Heart left ventricle (tissue), 13 donors: ENCODE results near the gene HIC2.
"Not testable (repeated sequence)": the region's sequence is repeated elsewhere in the genome, so short reads cannot be mapped to it uniquely, and the experiment has no call there.

ENCODE experiments used
- CTCF ChIP-seq, 12 donors: fragments of 200-600 bp; sonication (generic) in 4 of 12; IDR thresholded peaks; one replicate each; pipeline versions ENCODE4 v1.5.0 to v1.8.0; 2018 to 2022; ENCODE audit warnings: antibody characterized with exemption in 12 of 12, mild to moderate bottlenecking in 5 of 12
- POLR2A ChIP-seq, 2 donors: fragments of 450-650 bp; IDR thresholded peaks; one replicate each; pipeline ENCODE4 v1.6.1; 2017; ENCODE audit warnings: antibody characterized with exemption in 2 of 2, mild to moderate bottlenecking in 2 of 2, moderate library complexity in 2 of 2
- donor health status: ischemic (EF 13 %, LVEDD 7.1; RV severe dilation, severe dysfunction).
- donor health status: DM: no; HTN: yes; CAD: no.
- donor health status: DM: no; HTN: no; CAD: no.
- donor health status: ischemic (EF 25% LVEDD 6.9; RV normal size, moderate dysfunction).
- donor health status: ischemic (EF 25% LVEDD 5.7; RV mildly dilated, moderate dysfunction).
- donor health status: ischemic (EF 35%, LVEDD 5.7; RV mildly dilated, moderate dysfunction).
- donor health status: nonischemic (EF 11% LVEDD 7.7; RV severe dilation, severe dysfunction).
- donor health status: DM: yes; HTN: yes; CAD: no.
- donor health status: PGD.
- donor health status: ischemic (EF 29% LVEDD 5.4; RV normal size, mild dysfunction).
- donor health status: nonischemic (EF 23%, LVEDD 6.1; RV moderate dilation, normal function).

- not testable (repeated sequence) for TF ChIP-seq CTCF, POLR2A (IDR thresholded peaks at IDR 0.05)
These were observed at the start of gene HIC2 for GRCh38 chr22:21417227-21417746.
